Mucosa of stomach (tissue), 1 donor: ENCODE measurements around the gene SERPINB12.

ENCODE experiments used
- H3K27me3 ChIP-seq: one replicate; pipeline ENCODE4 v1.7.0; 2013; ENCODE audit warnings: mild to moderate bottlenecking, low read length; ENCODE audit not compliant: control insufficient read depth, insufficient read depth
- H3K36me3 ChIP-seq: one replicate; pipeline ENCODE4 v1.7.0; 2013; ENCODE audit warnings: low read length; ENCODE audit not compliant: control insufficient read depth, insufficient read depth
- H3K4me1 ChIP-seq: one replicate; pipeline ENCODE4 v1.7.0; 2013; ENCODE audit warnings: mild to moderate bottlenecking, low read length; ENCODE audit not compliant: control insufficient read depth, insufficient read depth
- H3K4me3 ChIP-seq: one replicate; pipeline ENCODE4 v1.7.0; 2013; ENCODE audit warnings: low read length
- H3K9ac ChIP-seq: one replicate; pipeline ENCODE4 v1.7.0; 2013; ENCODE audit warnings: mild to moderate bottlenecking, low read length, moderate library complexity
- H3K9me3 ChIP-seq: one replicate; pipeline ENCODE4 v1.7.0; 2013; ENCODE audit warnings: mild to moderate bottlenecking, low read length, moderate library complexity; ENCODE audit not compliant: control insufficient read depth
- donor health status: Pancreatic carcinoma.

Gene SERPINB12

DNA sequence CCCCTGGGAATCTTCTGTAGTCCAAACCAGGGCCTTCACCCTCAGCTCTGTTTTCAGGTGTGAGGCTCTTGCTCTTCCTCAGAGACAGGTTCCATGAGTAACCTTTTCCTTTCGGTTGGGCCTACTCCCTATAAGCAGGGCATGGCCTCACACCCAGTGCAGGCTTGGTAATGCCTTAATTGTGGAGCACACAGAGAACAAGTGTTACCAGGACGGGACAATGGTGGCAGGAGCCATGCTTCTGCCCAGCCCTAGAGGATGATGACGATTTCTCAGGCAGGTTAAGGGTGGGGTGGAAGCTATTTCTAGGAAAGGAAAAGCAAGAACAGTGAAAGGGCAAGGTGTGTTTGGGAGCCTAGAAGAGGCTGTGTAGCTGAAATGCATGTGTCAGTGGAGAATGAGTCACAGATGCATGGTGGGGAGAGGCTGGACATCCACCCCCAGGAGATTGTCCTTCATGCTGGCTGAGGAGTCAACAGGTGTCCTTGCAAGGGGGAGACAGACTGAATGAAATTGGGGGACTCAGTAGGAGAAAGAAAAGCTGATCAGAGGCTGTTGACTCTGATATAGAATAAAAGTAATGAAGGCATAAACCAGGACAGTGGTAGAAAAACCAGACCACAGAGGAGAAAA, 22.0 kb upstream of the SERPINB12 start:
- H3K9me3 ChIP-seq, result no peaks in the 10 kb centered on the region
- H3K4me3 ChIP-seq, result no peak overlapping the region
- H3K36me3 ChIP-seq, result no peaks in the 10 kb centered on the region
- H3K9ac ChIP-seq, result no peak overlapping the region
- H3K27me3 ChIP-seq, result no peaks in the 10 kb centered on the region
- H3K4me1 ChIP-seq, result no peaks in the 10 kb centered on the region

- no peak overlapping the region for H3K4me3 ChIP-seq
- no peak overlapping the region for H3K9ac ChIP-seq
- no peaks in the 10 kb centered on the region for H3K4me1 ChIP-seq
- H3K36me3 ChIP-seq, result no peaks in the 10 kb centered on the region
- no peaks in the 10 kb centered on the region for H3K27me3 ChIP-seq
- no peaks in the 10 kb centered on the region for H3K9me3 ChIP-seq
Observed at GRCh38 chr18:63523660-63524059, 18.5 kb upstream of the SERPINB12 start.

GRCh38 chr18:63527251-63527650, 14.9 kb upstream of the SERPINB12 start:
- Histone ChIP-seq H3K9ac (no peak overlapping the region), H3K4me3 (no peak overlapping the region), H3K4me1 (no peaks in the 10 kb centered on the region), H3K27me3 (no peaks in the 10 kb centered on the region), H3K9me3 (no peaks in the 10 kb centered on the region), H3K36me3 (no peaks in the 10 kb centered on the region)

GRCh38 chr18:63528863-63529492, 13.2 kb upstream of the SERPINB12 start:
- Histone ChIP-seq H3K36me3 (no peaks in the 10 kb centered on the region), H3K9me3 (no peaks in the 10 kb centered on the region), H3K4me1 (no peaks in the 10 kb centered on the region), H3K4me3 (no peak overlapping the region), H3K9ac (no peak overlapping the region), H3K27me3 (no peaks in the 10 kb centered on the region)

DNA sequence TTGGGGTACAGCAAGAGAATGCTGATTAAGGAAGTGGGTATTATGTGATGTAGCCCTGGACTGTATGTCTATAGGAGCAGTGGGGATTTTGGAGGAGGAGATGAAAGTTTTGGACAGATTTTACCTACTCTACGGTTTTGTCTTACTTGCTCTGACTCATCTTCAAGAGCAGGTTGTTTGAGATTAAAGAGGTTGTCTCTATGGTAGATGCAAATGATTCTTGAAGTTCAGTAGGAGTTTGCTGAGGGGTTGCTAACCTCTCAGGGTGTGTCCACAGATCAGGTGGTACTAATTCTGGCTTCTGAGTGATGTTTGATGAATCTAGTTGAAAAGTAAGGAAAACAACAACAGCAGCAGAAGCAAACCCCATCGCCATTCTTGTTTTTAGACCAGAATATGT, 9.7 kb upstream of the SERPINB12 start:
- Histone ChIP-seq H3K9me3 (no peaks in the 10 kb centered on the region), H3K36me3 (no peaks in the 10 kb centered on the region), H3K9ac (no peak overlapping the region), H3K4me3 (no peak overlapping the region), H3K4me1 (no peaks in the 10 kb centered on the region), H3K27me3 (no peaks in the 10 kb centered on the region)

GRCh38 chr18:63534615-63535014, 7.6 kb upstream of the SERPINB12 start:
- H3K27me3 ChIP-seq, result no peaks in the 10 kb centered on the region
- no peaks in the 10 kb centered on the region for H3K4me1 ChIP-seq

GRCh38 chr18:63539904-63540510, 2.2 kb upstream of the SERPINB12 start:
- no peak overlapping the region for H3K4me3 ChIP-seq
- no peaks in the 10 kb centered on the region for H3K36me3 ChIP-seq
- H3K27me3 ChIP-seq, result no peaks in the 10 kb centered on the region
- H3K9ac ChIP-seq, result no peak overlapping the region
- H3K4me1 ChIP-seq, result no peaks in the 10 kb centered on the region
- H3K9me3 ChIP-seq, result no peaks in the 10 kb centered on the region

More at GRCh38 chr18:63534615-63535014, 7.6 kb upstream of the SERPINB12 start:
- Histone ChIP-seq H3K4me3 (no peak overlapping the region), H3K9ac (no peak overlapping the region), H3K9me3 (no peaks in the 10 kb centered on the region), H3K36me3 (no peaks in the 10 kb centered on the region)

DNA sequence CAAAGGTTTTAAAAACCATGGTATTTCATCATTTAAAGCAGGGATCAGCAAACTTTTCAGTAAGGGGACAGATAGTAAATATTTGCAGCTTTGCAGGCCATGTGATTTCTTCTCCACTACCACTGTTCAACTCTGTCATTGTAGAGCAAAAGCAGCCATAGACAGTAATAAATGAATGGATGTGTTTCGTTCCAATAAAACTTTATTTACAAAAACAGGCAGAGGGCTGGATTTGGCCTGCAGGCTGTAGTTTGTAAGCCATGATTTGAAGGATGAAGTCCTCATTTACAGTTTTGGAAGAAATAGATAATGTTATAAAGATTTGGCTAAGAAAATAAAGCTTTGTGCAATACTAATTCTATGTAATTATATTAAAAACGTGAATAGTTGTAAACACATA, 1.8 kb downstream of the SERPINB12 start:
- no peaks in the 10 kb centered on the region for H3K4me1 ChIP-seq
- H3K9ac ChIP-seq, result no peak overlapping the region
- H3K36me3 ChIP-seq, result no peaks in the 10 kb centered on the region
- no peaks in the 10 kb centered on the region for H3K27me3 ChIP-seq
- H3K4me3 ChIP-seq, result no peak overlapping the region
- no peaks in the 10 kb centered on the region for H3K9me3 ChIP-seq

DNA sequence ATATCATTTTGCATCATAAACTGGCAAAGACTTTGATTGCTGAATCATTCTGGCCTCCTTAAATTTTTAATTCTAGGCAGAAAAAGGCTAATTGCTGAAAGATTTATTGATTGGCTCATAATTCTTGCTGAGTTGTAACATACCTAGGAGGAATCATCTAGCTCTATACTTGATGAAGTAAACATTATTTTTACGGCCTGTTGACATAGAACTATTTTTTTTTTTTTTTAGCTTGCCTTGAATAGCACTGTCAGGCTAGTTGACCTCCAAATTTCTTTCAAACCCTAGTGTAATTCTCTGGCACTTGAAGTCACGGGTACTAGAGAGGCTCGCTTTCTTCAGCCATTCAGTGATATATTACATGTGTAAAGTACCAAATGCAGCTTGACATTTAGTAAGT, 2.8 kb downstream of the SERPINB12 start:
- no peaks in the 10 kb centered on the region for H3K36me3 ChIP-seq
- H3K4me1 ChIP-seq, result no peaks in the 10 kb centered on the region
- no peak overlapping the region for H3K9ac ChIP-seq
- no peaks in the 10 kb centered on the region for H3K27me3 ChIP-seq
- no peak overlapping the region for H3K4me3 ChIP-seq
- H3K9me3 ChIP-seq, result no peaks in the 10 kb centered on the region

DNA sequence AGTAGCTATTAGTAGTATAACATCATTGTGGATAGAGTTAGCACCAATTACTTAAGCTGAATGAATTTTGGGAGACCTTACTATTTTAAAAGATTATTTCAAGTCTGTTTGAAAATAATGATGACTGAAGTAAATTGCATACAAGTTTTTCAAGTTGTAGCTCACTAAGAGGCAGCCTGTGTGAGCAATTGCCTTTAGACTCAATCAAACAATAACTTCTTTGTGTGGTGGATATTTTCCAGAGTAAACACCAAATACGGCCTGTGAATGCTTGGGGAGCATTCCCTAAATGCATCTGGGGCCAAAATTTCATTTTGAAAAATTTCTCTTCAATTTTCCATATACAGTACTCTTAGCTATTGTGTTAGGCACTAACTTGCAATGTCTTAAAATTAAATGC, 7.9 kb downstream of the SERPINB12 start:
- H3K36me3 ChIP-seq, result no peaks in the 10 kb centered on the region
- no peak overlapping the region for H3K4me3 ChIP-seq
- no peaks in the 10 kb centered on the region for H3K9me3 ChIP-seq
- H3K9ac ChIP-seq, result no peak overlapping the region
- no peaks in the 10 kb centered on the region for H3K4me1 ChIP-seq
- H3K27me3 ChIP-seq, result no peaks in the 10 kb centered on the region

GRCh38 chr18:63551769-63552168, 9.6 kb downstream of the SERPINB12 start:
- no peaks in the 10 kb centered on the region for H3K27me3 ChIP-seq
- no peaks in the 10 kb centered on the region for H3K36me3 ChIP-seq
- no peaks in the 10 kb centered on the region for H3K9me3 ChIP-seq
- H3K4me3 ChIP-seq, result no peak overlapping the region
- H3K4me1 ChIP-seq, result no peaks in the 10 kb centered on the region
- no peak overlapping the region for H3K9ac ChIP-seq

GRCh38 chr18:63552581-63552980, 10.4 kb downstream of the SERPINB12 start:
- H3K9ac ChIP-seq, result no peak overlapping the region
- no peaks in the 10 kb centered on the region for H3K9me3 ChIP-seq
- no peak overlapping the region for H3K4me3 ChIP-seq
- H3K36me3 ChIP-seq, result no peaks in the 10 kb centered on the region
- no peaks in the 10 kb centered on the region for H3K4me1 ChIP-seq
- no peaks in the 10 kb centered on the region for H3K27me3 ChIP-seq
